ENCODE data around the gene KIFAP3. TPM values are rescaled to one million over a fixed set of nuclear protein-coding genes. Genes with fewer than 3 reads are reported as not detected.

KIFAP3 gene
- total RNA-seq, 4 donors from 2014 or later, result 9.2 to 24.6 (median 15.5) TPM

- Histone ChIP-seq H3K27ac (no peak overlapping the region), H3K4me1 (no peaks in the 10 kb centered on the region), H3K9me3 (no peaks in the 10 kb centered on the region), H3K36me3 (peaks cover 0 to 11% (median 0%) of the 10 kb centered on the region in 3 donors), H3K4me3 (no peak overlapping the region), H3K27me3 (no peaks in the 10 kb centered on the region)
- intact Hi-C loops (cut with DNase I), result no loop called here
- DNase-seq, result no peak
- 71 to 89% methylated on average over 2 of the region's 3 CpGs for WGBS, 2 donors
- TF ChIP-seq, protein P1, sequence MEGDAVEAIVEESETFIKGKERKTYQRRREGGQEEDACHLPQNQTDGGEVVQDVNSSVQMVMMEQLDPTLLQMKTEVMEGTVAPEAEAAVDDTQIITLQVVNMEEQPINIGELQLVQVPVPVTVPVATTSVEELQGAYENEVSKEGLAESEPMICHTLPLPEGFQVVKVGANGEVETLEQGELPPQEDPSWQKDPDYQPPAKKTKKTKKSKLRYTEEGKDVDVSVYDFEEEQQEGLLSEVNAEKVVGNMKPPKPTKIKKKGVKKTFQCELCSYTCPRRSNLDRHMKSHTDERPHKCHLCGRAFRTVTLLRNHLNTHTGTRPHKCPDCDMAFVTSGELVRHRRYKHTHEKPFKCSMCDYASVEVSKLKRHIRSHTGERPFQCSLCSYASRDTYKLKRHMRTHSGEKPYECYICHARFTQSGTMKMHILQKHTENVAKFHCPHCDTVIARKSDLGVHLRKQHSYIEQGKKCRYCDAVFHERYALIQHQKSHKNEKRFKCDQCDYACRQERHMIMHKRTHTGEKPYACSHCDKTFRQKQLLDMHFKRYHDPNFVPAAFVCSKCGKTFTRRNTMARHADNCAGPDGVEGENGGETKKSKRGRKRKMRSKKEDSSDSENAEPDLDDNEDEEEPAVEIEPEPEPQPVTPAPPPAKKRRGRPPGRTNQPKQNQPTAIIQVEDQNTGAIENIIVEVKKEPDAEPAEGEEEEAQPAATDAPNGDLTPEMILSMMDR (IDR thresholded peaks at IDR 0.05), result no peak
- no peak for TF ChIP-seq POLR2A (IDR thresholded peaks at IDR 0.05)
Observed at GRCh38 chr1:169957884-169958283, 116.6 kb downstream of the KIFAP3 start.

DNA sequence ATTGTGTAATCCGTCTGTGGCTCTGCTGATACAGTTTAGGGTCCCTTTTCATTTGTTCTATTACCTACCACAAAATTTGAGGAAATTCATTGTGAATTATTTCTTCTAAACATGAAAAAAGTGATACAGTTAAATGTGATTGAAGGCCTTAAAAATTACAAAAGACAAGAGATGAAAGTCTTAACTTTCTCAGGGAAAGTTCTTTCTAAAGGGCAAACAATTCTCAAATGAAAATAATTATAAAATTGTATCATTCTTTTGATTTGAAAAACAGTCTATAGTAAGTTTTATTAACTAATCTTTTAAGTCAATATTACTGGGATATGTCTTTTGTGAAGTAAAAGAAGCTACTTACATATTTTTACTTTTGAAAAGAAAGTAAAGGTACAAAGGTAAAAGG is 123.4 kb downstream of the KIFAP3 start:
- DNase-seq, result no peak
- H3K27me3 ChIP-seq, result no peaks in the 10 kb centered on the region
- H3K36me3 ChIP-seq, result peaks cover 0 to 11% (median 0%) of the 10 kb centered on the region in 3 donors
- no peaks in the 10 kb centered on the region for H3K4me1 ChIP-seq
- H3K27ac ChIP-seq, result no peak overlapping the region
- no peak overlapping the region for H3K4me3 ChIP-seq
- intact Hi-C loops (cut with DNase I), result no loop called here
- WGBS, 2 donors, result 83 to 90% methylated on average over 1 of the region's 1 CpG
- TF ChIP-seq, protein P1 (IDR thresholded peaks at IDR 0.05), result no peak
- no peak for TF ChIP-seq POLR2A (IDR thresholded peaks at IDR 0.05)
- no peaks in the 10 kb centered on the region for H3K9me3 ChIP-seq

DNA sequence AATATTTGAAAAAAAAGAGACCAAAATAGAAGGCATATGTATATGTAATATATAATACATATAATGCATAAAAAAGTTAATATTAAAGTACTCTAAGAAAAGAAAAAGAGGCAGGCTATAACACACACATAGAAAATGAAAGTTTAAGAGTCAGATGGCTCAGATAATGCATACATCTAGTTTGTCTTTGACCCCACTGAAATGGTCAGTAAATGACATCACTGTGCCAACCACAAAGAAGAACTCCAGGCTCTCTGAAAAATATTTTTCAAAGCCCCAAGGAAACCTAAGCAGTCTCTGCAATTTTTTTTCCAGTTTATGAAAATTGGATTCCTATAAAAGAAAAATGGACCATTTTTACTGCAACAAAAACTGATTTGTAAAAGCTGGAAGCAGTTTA is 125.4 kb downstream of the KIFAP3 start:
- Histone ChIP-seq H3K27me3 (no peaks in the 10 kb centered on the region), H3K4me3 (no peak overlapping the region)
- intact Hi-C loops (cut with DNase I), result no loop called here

GRCh38 chr1:169946206-169946605 is 128.3 kb downstream of the KIFAP3 start:
- TF ChIP-seq POLR2A (IDR thresholded peaks at IDR 0.05), result no peak
- TF ChIP-seq, protein P1 (IDR thresholded peaks at IDR 0.05), result no peak
- no peaks in the 10 kb centered on the region for H3K9me3 ChIP-seq
- no peaks in the 10 kb centered on the region for H3K27me3 ChIP-seq
- peaks cover 0 to 6% (median 0%) of the 10 kb centered on the region in 3 donors for H3K4me1 ChIP-seq
- peaks cover 0 to 17% (median 0%) of the 10 kb centered on the region in 3 donors for H3K36me3 ChIP-seq
- intact Hi-C loops (cut with DNase I), result no loop called here
- no peak overlapping the region for H3K27ac ChIP-seq
- no peak overlapping the region for H3K4me3 ChIP-seq
- DNase-seq, result no peak

More for the DNA sequence above, 125.4 kb downstream of the KIFAP3 start:
- Histone ChIP-seq H3K4me1 (no peaks in the 10 kb centered on the region), H3K9me3 (no peaks in the 10 kb centered on the region), H3K27ac (no peak overlapping the region), H3K36me3 (peaks cover 0 to 20% (median 0%) of the 10 kb centered on the region in 3 donors)
- TF ChIP-seq, protein P1 (IDR thresholded peaks at IDR 0.05), result no peak
- no peak for TF ChIP-seq POLR2A (IDR thresholded peaks at IDR 0.05)
- DNase-seq, result no peak

DNA sequence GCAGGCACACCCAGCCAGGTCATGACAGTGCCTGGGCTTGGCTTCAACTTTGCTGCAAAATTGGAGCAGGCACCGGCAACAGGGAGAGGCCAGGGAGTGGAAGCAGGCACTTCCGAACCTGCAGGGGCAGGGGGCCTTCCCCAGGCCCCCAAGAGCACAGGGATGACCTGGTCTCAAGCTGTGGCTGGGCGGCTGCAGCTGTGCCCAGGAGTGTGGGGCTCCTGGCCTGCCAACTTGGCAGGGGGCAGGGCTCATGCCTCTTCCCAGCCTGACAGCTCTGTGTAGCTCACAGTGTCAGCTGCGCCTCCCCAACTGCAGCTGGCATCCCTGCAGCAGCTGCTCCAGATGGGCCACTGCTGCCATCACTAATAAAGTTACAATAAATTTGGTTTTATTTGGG is 129.3 kb downstream of the KIFAP3 start:
- DNase-seq, result no peak
- intact Hi-C loops (cut with DNase I), result no loop called here

More for the DNA sequence above, 129.3 kb downstream of the KIFAP3 start:
- H3K27ac ChIP-seq, result no peak overlapping the region
- 95% methylated on average over 2 of the region's 4 CpGs; no CpG with 5 or more reads in 1 of the 2 donors for WGBS, 2 donors
- no peak for TF ChIP-seq POLR2A (IDR thresholded peaks at IDR 0.05)
- TF ChIP-seq, protein P1 (IDR thresholded peaks at IDR 0.05), result no peak
- H3K9me3 ChIP-seq, result no peaks in the 10 kb centered on the region
- H3K36me3 ChIP-seq, result peaks cover 0 to 17% (median 0%) of the 10 kb centered on the region in 3 donors
- H3K27me3 ChIP-seq, result no peaks in the 10 kb centered on the region
- H3K4me1 ChIP-seq, result peaks cover 0 to 6% (median 0%) of the 10 kb centered on the region in 3 donors
- no peak overlapping the region for H3K4me3 ChIP-seq

Data from esophagus squamous epithelium (tissue), 5 donors.